K562 (cell line): ENCODE data around the gene FSTL3.

ENCODE experiments used
- BRD9 ChIP-seq: fragments of 450-650 bp; IDR thresholded peaks from 2 replicates; pipeline ENCODE4 v1.6.1; 2018; ENCODE audit warnings: low read depth; ENCODE audit not compliant: partially characterized antibody
- CEBPG ChIP-seq, 3 experiments: fragments of 200-800 bp in 1 of 3; sonication (Bioruptor generic) in 1 of 3; sonication (generic) in 1 of 3; formaldehyde crosslinking in 1 of 3; IDR thresholded peaks in 2 of 3; conservative IDR thresholded peaks in 1 of 3; 2 replicates each; pipeline versions ENCODE4 v1.6.1 to v1.8.0; 2016 to 2022; ENCODE audit warnings: missing compliant biosample characterization in 2 of 3, missing genetic modification characterization in 2 of 3, mild to moderate bottlenecking in 1 of 3, missing genetic modification reagents in 1 of 3
- CREB1 ChIP-seq, 2 experiments: sonication (generic) in 1 of 2; formaldehyde crosslinking in 1 of 2; IDR thresholded peaks; 2 replicates each; pipeline versions ENCODE4 v1.6.1 to v1.8.0; 2012 to 2022; ENCODE audit warnings: inconsistent platforms in 1 of 2, mild to moderate bottlenecking in 1 of 2, missing genetic modification reagents in 1 of 2, moderate library complexity in 1 of 2
- FOXM1 ChIP-seq, 2 experiments: fragments of 450-650 bp in 1 of 2; sonication (generic) in 1 of 2; formaldehyde crosslinking in 1 of 2; IDR thresholded peaks; 2 replicates each; pipeline versions ENCODE4 v1.6.1 to v1.9.0; 2017 to 2022; ENCODE audit warnings: low read depth in 2 of 2, mild to moderate bottlenecking in 2 of 2, missing genetic modification reagents in 1 of 2, moderate library complexity in 1 of 2
- HDAC1 ChIP-seq, 2 experiments: fragments of 450-650 bp; IDR thresholded peaks; 2 replicates each; pipeline ENCODE4 v1.6.1; 2016 to 2017; ENCODE audit warnings: inconsistent platforms in 1 of 2, mild to moderate bottlenecking in 1 of 2, moderate library complexity in 1 of 2
- HDAC3 ChIP-seq: fragments of 450-650 bp; IDR thresholded peaks from 2 replicates; pipeline ENCODE4 v1.6.1; 2018; ENCODE audit warnings: borderline replicate concordance, mild to moderate bottlenecking, moderate library complexity; ENCODE audit not compliant: partially characterized antibody
- NFATC3 ChIP-seq: fragments of 450-650 bp; IDR thresholded peaks from 2 replicates; pipeline ENCODE4 v1.6.1; 2017; ENCODE audit warnings: mild to moderate bottlenecking
- ZFX ChIP-seq: sonication (generic); formaldehyde crosslinking; IDR thresholded peaks from 2 replicates; pipeline ENCODE4 v1.8.0; 2022; ENCODE audit warnings: mild to moderate bottlenecking, missing genetic modification reagents, moderate library complexity
- TF ChIP-seq, protein P1 (sequence below), 3 experiments: IDR thresholded peaks in 2 of 3; conservative IDR thresholded peaks in 1 of 3; 2 replicates each; pipeline ENCODE4 v1.5.1; 2011 to 2012; ENCODE audit warnings: low read length in 3 of 3, mild to moderate bottlenecking in 3 of 3, control low read depth in 2 of 3, improper control_type of control experiment in 1 of 3, inconsistent platforms in 1 of 3, low read depth in 1 of 3, mixed read lengths in 1 of 3, moderate library complexity in 1 of 3; ENCODE audit not compliant: insufficient read depth in 2 of 3

DNA sequence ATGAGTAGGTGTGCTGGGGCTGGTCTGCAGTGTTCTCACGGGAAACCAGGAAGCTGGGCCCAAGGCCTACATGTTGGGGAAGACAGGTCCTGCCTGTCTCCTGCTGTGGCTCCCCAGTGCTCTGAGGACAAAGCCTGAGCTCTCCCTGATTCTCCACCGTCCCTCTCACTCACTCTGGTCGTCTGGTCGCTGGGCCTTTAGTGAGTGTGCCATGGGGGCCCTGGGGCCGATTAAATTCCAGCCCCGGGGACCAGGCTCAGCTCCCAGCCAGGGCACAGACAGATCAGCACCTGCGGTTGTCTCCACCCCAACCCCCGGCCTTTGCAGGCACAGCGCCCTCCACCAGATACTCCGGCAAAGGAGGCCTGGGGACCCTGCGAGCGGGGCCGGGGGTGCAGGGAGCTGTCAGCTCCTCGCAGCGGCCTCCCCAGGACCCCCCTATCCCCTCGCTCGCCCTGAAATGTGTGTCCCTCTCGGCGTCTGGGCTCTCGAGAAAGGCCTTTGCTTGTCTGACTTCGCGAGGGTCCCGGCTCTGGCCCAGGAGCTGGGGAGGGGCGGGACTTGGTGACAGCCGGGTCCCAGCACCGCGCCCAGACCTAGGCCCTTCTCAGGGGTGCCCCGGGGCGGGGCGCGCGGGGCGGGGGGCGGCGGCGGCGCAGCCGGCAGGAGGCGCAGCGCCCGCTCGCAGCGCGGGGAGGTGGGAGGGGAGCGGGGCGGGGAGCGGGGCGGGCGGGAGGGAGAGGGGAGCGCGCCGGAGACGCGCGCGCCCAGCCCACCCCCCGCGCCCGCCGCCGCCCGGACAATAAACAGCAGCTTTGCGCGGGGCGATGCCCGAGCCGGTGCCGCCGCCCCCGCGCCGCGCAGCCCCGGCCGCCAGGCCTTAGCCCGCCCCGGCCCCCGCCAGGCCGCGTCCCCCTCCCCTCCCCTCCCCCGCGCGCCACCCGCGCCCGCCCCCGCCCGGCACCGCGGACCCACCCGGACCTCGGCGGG, 32.3 kb downstream of the FSTL3 start, which contains the start of gene PALM:
- TF ChIP-seq HDAC1 (IDR thresholded peaks at IDR 0.05) (no peak), CREB1 (IDR thresholded peaks at IDR 0.05) (no peak), CREB1 (CRISPR knock-in tag; IDR thresholded peaks at IDR 0.05) (no peak), FOXM1 (IDR thresholded peaks at IDR 0.05; ENCODE audit: low read depth) (no peak), FOXM1 (CRISPR knock-in tag; IDR thresholded peaks at IDR 0.05; ENCODE audit: low read depth) (no peak), ZFX (CRISPR knock-in tag) (peak; percentile 64), NFATC3 (no peak), HDAC3 (no peak), CEBPG (CRISPR knock-in tag; IDR thresholded peaks at IDR 0.05) (no peak), CEBPG (tag; conservative IDR thresholded peaks at IDR 0.05 in 1 of 2, IDR thresholded peaks at IDR 0.05 in 1 of 2) (no peak), BRD9 (no peak)
- TF ChIP-seq, protein P1, sequence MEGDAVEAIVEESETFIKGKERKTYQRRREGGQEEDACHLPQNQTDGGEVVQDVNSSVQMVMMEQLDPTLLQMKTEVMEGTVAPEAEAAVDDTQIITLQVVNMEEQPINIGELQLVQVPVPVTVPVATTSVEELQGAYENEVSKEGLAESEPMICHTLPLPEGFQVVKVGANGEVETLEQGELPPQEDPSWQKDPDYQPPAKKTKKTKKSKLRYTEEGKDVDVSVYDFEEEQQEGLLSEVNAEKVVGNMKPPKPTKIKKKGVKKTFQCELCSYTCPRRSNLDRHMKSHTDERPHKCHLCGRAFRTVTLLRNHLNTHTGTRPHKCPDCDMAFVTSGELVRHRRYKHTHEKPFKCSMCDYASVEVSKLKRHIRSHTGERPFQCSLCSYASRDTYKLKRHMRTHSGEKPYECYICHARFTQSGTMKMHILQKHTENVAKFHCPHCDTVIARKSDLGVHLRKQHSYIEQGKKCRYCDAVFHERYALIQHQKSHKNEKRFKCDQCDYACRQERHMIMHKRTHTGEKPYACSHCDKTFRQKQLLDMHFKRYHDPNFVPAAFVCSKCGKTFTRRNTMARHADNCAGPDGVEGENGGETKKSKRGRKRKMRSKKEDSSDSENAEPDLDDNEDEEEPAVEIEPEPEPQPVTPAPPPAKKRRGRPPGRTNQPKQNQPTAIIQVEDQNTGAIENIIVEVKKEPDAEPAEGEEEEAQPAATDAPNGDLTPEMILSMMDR (IDR thresholded peaks at IDR 0.05 in 2 of 3, conservative IDR thresholded peaks at IDR 0.05 in 1 of 3; ENCODE audit: insufficient read depth in 2 of 3, low read depth in 1 of 3, low read length in 3 of 3), result peak in 1 of 3 experiments; percentile 7; a peak in 1 of 6 replicates
